T-helper 1 cell treated with Interleukin-12 subunit alpha and Interleukin-12 subunit beta and Interleukin-4 antibody, amounts not matched to agents 30 μg/mL and 1 μg/mL, for 36 hours (primary cell): ENCODE results near the gene SULT1A2.
"Not testable (repeated sequence)": the region's sequence is repeated elsewhere in the genome, so short reads cannot be mapped to it uniquely, and the experiment has no call there.

Source experiments
- H3K27ac Mint-ChIP-seq: one replicate; pipeline ENCODE4 v1.8.0; 2021; ENCODE audit warnings: mild to moderate bottlenecking, mixed read lengths
- H3K27me3 Mint-ChIP-seq: one replicate; pipeline ENCODE4 v1.8.0; 2021; ENCODE audit warnings: low read depth, mixed read lengths
- H3K36me3 Mint-ChIP-seq: one replicate; pipeline ENCODE4 v1.8.0; 2021; ENCODE audit warnings: low read depth, mixed read lengths
- H3K4me1 Mint-ChIP-seq: one replicate; pipeline ENCODE4 v1.8.0; 2021; ENCODE audit warnings: low read depth, mixed read lengths
- H3K4me3 Mint-ChIP-seq: one replicate; pipeline ENCODE4 v1.8.0; 2021; ENCODE audit warnings: mild to moderate bottlenecking, moderate library complexity, mixed read lengths
- H3K9me3 Mint-ChIP-seq: one replicate; pipeline ENCODE4 v1.8.0; 2021; ENCODE audit warnings: mixed read lengths

SULT1A2 gene

DNA sequence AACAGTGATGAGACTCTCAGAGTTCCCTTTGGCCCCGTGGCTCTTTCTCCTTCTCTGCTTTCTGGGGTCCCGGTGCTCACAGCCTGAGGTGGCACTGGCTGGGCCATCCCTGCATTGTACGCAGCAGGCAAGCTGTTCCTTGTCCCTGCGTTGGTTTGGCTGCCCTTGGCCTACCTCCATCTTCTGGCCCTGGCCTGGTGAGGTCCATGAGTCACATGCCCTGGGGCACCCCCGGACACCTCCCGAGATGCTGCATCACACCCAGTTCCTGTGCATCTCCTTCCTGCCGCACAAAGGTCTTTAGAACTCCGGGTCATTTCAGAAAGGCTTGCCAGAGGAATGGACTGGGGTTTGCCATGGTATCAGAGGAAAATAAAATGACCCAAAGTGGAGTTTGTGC is 9.5 kb downstream of the SULT1A2 start:
- Mint-ChIP-seq H3K9me3 (no peaks in the 10 kb centered on the region), H3K4me1 (no peaks in the 10 kb centered on the region), H3K27me3 (no peaks in the 10 kb centered on the region), H3K4me3 (no peak overlapping the region), H3K27ac (no peak overlapping the region), H3K36me3 (peaks cover 17% of the 10 kb centered on the region)

DNA sequence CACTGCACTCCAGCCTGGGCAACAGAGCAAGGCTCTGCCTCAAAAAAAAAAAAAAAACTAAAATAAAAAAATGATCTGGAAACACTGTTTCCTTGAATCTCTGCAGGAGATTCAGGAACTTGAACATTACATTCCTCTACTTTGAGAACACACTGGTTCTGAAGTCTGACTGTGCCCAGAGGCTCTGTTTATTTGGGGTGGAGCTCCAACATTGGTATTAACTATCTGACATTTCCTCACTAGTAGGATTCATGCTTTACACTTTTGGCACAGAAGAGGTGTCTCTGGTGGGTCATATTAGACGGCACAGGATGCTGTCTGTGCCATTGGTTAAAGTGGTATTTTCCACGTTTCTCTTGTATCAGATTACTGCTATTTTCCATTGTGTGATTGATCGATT is 10.4 kb downstream of the SULT1A2 start:
- Mint-ChIP-seq H3K4me3 (no peak overlapping the region), H3K27ac (no peak overlapping the region), H3K36me3 (peaks cover 19% of the 10 kb centered on the region), H3K9me3 (no peaks in the 10 kb centered on the region), H3K27me3 (no peaks in the 10 kb centered on the region), H3K4me1 (no peaks in the 10 kb centered on the region)

DNA sequence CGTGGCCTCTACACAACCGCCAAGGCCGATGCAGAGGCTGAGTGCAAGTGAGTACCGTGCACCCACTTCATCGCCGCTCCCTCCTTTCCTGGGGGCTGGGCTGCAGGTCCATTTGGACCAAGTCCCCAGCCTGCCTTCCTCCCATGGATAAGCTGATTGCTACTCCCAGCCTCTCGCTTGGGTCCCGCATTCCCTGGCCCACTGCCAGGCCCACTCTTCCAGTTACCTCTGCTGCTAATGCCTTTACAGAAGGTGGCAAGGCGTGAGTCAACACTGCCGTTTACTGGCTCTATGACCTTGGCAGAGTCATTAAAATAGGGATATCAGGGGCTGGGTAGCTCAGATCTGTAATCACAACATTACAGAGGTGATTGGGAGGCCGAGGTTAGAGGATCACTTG is 11.2 kb downstream of the SULT1A2 start:
- no peak overlapping the region for H3K4me3 Mint-ChIP-seq

DNA sequence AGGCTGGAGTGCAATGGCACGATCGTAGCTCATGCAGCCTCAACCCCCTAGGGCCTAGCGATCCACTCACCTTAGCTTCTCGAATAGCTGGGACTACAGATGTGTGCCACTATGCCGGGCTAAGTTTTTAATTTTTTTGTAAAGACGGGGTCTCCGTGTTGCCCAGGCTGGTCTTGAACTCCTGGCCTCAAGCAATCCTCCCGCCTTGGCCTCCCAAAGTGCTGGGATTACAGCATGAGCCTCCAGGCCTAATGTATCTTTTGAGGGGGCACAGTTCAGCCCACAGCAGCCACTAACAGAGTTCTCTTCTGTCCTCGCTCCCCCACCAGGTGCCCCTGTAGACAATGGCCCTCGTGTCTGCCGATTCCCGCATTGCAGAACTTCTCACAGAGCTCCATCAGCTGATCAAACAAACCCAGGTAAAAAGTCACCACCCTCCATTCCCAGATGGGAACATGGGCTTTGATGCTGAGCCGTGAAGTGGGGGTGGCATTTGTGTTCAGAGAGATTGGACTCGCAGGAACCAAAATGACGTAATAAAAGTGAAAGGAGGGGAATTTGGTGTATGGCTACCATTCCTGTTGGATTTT is 16.0 kb downstream of the SULT1A2 start:
- Mint-ChIP-seq H3K36me3 (peaks cover 11% of the 10 kb centered on the region), H3K4me1 (peaks cover 2% of the 10 kb centered on the region), H3K4me3 (no peak overlapping the region), H3K27me3 (no peaks in the 10 kb centered on the region), H3K9me3 (no peaks in the 10 kb centered on the region), H3K27ac (no peak overlapping the region)

More for the DNA sequence above, 11.2 kb downstream of the SULT1A2 start:
- H3K27ac Mint-ChIP-seq, result no peak overlapping the region
- no peaks in the 10 kb centered on the region for H3K4me1 Mint-ChIP-seq
- no peaks in the 10 kb centered on the region for H3K27me3 Mint-ChIP-seq
- H3K36me3 Mint-ChIP-seq, result peaks cover 19% of the 10 kb centered on the region
- H3K9me3 Mint-ChIP-seq, result no peaks in the 10 kb centered on the region

DNA sequence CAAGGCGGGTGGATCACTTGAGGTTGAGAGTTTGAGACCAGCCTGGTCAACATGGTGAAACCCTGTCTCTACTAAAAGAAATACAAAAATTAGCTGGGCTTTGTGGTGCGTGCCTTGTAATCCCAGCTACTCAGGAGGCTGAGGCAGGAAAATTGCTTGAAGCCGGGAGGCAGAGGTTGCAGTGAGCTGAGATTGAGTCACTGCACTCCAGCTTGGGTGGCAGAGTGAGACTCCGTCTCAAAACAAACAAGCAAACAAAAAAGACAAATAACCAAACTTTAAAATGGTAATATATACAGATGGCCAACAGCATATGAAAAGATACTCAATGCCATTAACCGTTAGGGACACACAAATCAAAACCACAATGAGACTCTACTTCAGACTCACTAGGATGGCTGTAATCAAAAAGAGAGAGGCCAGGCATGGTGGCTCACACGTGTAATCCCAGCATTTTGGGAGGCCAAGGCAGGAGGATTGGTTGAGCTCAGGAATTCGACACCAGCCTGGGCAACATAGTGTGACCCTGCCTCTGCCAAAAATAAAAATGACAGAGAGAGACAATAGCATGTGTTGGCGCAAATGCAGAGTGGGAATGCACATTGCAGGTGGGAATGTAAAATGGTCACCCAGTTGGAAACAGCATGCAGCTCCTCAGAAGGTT is 21.3 kb downstream of the SULT1A2 start:
- Mint-ChIP-seq H3K36me3 (no peaks in the 10 kb centered on the region), H3K27ac (no peak overlapping the region), H3K9me3 (no peaks in the 10 kb centered on the region), H3K4me1 (peaks cover 2% of the 10 kb centered on the region), H3K27me3 (no peaks in the 10 kb centered on the region), H3K4me3 (no peak overlapping the region)

DNA sequence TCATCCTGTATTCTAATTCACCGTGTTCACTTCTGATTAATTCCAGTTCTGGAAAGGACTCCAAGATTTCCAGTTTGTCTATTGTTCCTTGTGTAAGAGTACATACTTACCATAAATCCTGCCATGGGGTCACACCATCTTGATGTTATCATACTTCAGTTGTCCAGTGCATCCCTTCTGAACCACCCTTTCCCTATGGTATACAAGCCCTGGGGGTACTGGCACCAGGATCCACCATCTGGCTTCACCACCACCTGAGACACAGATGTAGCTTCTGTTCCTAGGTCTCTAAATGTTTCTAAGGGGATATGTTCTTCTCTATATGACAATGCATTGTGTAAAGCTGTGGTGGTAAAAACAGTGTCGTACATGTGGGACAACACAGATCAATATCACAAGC is 21.9 kb downstream of the SULT1A2 start:
- no peak overlapping the region for H3K4me3 Mint-ChIP-seq
- no peaks in the 10 kb centered on the region for H3K36me3 Mint-ChIP-seq
- no peak overlapping the region for H3K27ac Mint-ChIP-seq
- H3K27me3 Mint-ChIP-seq, result no peaks in the 10 kb centered on the region
- peaks cover 2% of the 10 kb centered on the region for H3K4me1 Mint-ChIP-seq
- no peaks in the 10 kb centered on the region for H3K9me3 Mint-ChIP-seq

DNA sequence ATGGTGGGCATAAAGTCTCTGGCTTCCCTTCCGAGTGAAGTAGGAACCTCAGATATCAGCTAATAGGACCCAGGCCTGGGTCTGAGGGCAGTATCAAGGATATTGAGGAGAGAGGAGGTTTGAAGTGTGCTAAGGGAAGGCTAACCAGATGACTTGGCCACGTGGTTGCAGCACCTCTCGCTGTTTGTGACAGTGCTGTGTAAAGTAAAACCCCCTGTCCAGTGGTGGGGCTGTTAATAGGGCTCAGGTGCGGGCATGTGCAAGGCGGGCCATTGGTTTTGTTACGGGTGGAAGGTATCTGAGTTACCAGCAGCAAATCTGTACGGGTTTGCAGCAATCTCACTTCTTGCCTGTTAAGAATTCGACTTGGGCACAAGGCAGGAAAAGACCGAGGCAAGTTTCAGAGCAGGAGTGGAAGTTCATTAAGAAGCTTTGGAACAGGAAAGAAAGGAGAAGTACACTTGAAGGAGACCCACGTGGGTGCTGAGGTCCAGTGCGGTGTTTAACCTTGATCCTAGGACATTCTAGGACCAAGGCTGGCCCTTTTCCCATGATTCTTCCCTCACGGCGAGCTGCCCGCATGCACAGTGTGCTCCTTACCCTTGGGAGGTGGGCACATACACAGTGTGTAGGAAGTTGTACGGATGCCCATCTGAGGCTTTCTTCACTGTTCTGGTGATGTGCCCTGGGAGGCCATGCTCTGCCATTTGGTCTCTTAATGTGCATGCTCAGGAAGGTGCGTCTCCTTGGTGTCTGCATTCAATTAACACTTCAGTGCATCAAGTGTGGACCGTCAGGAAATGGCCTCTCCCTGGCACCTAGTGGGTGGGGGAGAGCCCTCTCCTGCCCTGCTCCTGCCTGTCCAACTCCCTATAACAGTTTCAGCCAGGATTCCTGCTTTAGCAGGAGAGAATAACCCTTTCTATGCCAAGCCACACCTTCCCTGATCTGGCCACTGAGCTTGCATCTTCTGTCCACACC is 22.8 kb downstream of the SULT1A2 start:
- no peaks in the 10 kb centered on the region for H3K36me3 Mint-ChIP-seq
- H3K4me1 Mint-ChIP-seq, result peaks cover 2% of the 10 kb centered on the region

DNA sequence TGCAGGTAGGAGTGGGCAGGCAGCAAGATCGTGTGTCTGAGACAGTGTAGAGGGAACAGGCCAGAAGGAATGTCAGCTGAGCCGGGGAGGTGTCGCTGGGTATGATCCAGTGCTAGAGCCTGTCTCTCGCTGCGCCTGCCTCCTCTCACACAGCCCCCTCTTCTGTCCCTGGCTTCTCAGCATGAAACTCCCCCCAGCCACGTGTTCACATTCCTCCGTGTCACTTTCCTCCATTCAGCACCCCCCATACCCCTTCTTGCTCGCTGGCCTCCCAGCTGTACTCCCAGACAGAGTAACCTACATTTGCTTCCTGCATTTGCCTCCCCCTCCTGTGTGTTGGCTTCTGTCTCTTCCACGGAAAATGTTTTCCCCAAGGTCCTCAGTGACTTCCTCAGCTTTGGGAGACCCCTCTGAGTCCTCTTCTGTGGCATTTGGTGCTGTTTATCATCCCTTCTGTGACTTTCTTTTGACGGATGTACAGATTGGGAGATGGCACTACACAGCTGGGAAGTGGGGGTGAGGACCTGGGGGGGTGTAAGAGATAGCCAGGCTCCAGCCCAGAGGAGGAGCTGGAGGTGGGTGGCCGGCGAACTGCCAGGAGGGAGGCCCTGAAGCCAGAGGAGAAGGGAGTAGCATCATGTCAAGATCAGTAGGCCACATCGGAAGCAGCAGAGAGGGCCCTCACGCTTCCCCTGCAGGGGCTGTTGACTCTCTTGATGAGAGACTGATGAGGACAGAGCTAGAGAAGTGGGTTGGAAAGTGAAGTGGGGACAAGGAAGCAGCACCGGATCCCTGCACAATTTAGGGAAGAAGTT is 23.9 kb downstream of the SULT1A2 start:
- peaks cover 2% of the 10 kb centered on the region for H3K36me3 Mint-ChIP-seq
- H3K9me3 Mint-ChIP-seq, result no peaks in the 10 kb centered on the region
- no peak overlapping the region for H3K27ac Mint-ChIP-seq
- no peaks in the 10 kb centered on the region for H3K27me3 Mint-ChIP-seq
- no peaks in the 10 kb centered on the region for H3K4me1 Mint-ChIP-seq
- H3K4me3 Mint-ChIP-seq, result no peak overlapping the region

More for the DNA sequence above, 22.8 kb downstream of the SULT1A2 start:
- no peak overlapping the region for H3K4me3 Mint-ChIP-seq
- no peaks in the 10 kb centered on the region for H3K9me3 Mint-ChIP-seq
- H3K27ac Mint-ChIP-seq, result no peak overlapping the region
- no peaks in the 10 kb centered on the region for H3K27me3 Mint-ChIP-seq

DNA sequence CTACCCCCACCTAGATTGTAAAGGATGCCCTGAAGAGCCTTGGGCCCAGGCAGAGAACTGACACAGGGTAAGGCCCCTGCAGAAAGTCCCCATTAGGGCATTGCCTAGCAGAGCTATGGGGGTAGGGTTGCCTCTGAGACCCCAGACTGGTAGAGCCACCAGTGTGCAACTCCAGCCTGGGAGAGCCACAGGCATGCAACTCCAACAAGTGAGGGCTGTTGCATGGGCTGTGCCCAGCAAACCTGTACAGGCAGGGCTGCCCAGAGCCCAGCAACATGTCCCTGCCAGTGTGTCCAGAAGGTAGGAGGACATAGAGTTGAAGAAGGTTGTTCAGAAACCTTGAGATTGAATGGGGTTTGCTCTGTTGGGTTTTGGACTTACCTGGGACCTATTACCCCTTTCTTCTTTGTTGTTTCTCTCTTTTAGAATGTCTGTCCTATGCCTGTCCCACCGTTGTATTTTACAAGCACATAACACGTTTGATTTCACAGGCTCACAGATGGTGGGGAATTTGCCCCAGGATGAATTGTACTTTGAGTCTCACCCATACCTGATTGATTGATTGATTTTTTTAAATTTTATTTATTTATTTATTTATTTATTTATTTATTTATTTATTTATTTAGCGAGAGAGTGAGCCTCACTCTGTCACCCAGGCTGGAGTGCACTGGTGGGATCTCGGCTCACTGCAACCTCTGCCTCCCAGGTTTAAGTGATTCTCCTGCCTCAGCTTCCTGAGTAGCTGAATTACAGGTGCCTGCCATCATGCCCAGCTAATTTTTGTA is 26.7 kb downstream of the SULT1A2 start:
- Mint-ChIP-seq H3K27me3 (no peaks in the 10 kb centered on the region), H3K27ac (no peak overlapping the region), H3K9me3 (peaks cover 14% of the 10 kb centered on the region), H3K4me1 (no peaks in the 10 kb centered on the region), H3K4me3 (no peak overlapping the region), H3K36me3 (peaks cover 14% of the 10 kb centered on the region)

DNA sequence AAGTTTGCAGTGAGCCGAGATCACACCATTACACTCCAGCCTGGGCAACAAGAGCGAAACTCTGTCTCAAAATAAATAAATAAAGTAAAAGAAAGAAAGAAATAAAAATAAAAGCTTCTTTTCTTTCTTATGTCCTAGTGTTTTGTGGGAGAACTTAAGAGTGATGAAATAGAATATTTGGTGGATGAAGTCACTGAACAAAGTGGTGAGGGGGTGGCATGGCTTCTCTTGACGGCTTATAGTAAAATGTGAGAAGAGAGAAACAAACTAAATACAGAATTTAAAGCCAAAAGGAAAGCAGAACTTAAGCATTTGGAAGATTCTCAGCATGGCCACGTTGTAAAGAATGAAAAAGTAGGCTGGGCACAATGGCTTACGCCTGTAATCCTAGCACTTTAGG is 27.8 kb downstream of the SULT1A2 start:
- H3K27me3 Mint-ChIP-seq, result no peaks in the 10 kb centered on the region
- H3K4me3 Mint-ChIP-seq, result no peak overlapping the region
- no peaks in the 10 kb centered on the region for H3K4me1 Mint-ChIP-seq
- peaks cover 15% of the 10 kb centered on the region for H3K36me3 Mint-ChIP-seq
- H3K9me3 Mint-ChIP-seq, result peaks cover 14% of the 10 kb centered on the region
- no peak overlapping the region for H3K27ac Mint-ChIP-seq

DNA sequence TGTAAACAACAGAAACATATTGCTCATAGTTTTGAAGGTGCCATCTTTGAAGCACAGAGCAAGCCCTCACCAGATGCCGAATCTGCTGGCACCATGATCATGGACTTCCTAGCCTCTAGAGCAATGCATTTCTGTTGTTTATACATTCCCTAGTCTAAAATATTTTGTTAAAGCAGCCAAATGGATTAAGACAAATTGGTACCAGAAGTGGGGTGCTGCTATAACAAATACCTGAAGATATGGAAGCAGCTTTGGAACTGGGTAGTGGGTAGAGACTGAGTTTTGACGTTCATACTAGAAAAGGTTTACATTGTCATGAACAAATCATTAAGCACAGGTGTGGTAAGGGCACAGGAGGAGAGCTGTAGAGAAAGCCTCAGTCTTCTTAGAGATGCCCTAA is 29.6 kb downstream of the SULT1A2 start:
- Mint-ChIP-seq H3K4me3 (no peak overlapping the region), H3K36me3 (peaks cover 15% of the 10 kb centered on the region), H3K9me3 (peaks cover 14% of the 10 kb centered on the region), H3K4me1 (peaks cover 2% of the 10 kb centered on the region), H3K27me3 (no peaks in the 10 kb centered on the region), H3K27ac (no peak overlapping the region)

DNA sequence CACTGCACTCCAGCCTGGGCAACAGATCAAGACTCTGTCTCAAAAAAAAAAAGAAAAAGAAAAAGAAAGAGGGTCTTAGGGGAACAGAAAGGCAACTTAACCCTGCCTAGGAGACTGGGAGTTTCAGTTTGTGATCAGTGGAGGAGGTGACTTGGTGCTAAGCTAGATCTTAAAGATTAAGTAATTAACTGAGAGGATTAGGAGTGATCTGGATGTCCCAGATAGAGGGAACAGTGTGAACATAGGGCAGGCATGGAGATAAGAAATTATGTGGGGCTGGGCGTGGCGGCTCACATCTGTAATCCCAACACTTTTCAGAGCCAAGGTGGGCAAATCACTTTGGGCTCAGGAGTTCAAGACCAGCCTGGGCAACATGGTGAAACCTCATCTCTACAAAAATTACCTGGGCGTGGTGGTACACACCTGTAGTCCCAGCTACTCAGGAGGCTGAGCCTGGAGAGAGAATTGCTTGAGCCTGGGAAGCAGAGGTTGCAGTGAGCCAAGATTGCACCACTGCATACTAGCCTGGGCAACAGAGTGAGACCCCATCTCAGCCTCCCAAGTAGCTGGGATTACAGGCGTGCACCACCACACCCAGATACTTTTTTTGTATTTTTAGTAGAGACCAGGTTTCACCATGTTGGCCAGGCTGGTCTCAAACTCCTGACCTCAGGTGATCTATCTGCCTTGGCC is 30.5 kb downstream of the SULT1A2 start:
- H3K27ac Mint-ChIP-seq, H3K27me3 Mint-ChIP-seq, H3K4me3 Mint-ChIP-seq, H3K4me1 Mint-ChIP-seq: not testable (repeated sequence)
- peaks cover 14% of the 10 kb centered on the region for H3K9me3 Mint-ChIP-seq
- peaks cover 15% of the 10 kb centered on the region for H3K36me3 Mint-ChIP-seq

DNA sequence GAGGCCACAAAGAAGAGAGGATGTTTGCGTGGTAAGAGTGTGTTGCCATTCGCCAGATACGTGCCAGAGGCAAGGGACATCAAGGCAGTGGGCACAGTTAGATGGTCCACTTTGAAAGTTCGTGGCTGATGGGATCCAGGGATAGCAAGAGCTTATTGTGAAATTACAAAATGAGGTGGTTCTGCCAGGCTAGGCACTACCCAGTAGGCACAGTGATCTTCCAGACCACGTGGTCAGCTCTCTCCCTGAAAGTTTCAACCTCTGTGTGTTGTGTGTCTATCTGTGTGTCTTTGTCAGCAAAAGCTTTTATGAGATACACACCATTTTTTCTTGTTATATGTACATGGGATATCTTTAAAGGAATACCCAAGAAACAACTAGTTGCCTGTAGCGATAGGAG is 33.6 kb downstream of the SULT1A2 start:
- Mint-ChIP-seq H3K4me1 (peaks cover 7% of the 10 kb centered on the region), H3K4me3 (no peak overlapping the region), H3K9me3 (peaks cover 14% of the 10 kb centered on the region), H3K36me3 (peaks cover 27% of the 10 kb centered on the region), H3K27ac (no peak overlapping the region), H3K27me3 (no peaks in the 10 kb centered on the region)
